Endometrium (tissue), 2 donors: Measurements from ENCODE around the gene CTNNBIP1.
"Not testable (repeated sequence)": the region's sequence is repeated elsewhere in the genome, so short reads cannot be mapped to it uniquely, and the experiment has no call there.

Experiments
- FAIRE-seq: peaks from 2 replicates; lab custom pipeline; 2012; peaks lifted over from hg19 to GRCh38; lab: Jason Lieb, UNC
- donor health status: control.
- donor health status: control.

CTNNBIP1 gene

DNA sequence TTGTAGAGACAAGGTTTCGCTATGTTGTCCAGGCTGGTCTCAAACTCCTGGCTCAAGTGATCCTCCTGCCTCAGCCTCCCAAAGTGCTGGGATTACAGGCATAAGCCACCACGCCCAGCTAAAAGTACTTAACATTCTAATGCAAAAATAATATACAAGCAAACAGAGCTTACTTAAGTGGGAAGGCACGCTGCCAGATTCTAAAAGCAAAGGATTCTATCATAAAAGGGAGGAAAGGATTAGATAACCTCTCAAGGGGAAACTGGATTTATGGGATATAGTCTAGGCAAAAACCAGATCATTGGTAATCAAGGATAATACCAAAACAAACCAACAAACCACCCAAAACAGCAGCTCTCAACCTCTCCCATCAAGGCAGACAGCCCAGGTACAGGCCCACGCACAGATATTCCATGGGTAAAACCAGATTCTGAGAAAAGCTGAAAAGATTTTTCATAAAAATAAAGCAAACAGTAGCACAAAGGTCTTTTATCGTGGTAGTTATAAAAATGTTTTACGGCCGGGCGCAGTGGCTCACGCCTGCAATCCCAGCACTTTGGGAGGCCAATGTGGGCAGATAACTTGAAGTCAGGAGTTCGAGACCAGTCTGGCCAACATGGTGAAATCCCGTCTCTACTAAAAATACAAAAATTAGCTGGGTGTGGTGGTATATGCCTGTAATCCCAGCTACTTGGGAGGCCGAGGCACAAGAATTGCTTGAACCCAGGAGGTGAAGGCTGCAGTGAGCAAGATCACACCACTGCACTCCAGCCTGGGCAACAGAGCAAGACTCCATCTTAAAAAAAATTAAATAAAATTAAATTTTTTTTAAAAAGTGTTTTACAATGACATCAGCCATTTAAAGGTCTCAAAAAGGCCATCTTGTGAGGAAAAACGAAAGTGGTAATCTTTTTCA lies 106.8 kb downstream of the CTNNBIP1 start:
- FAIRE-seq = not testable (repeated sequence)

DNA sequence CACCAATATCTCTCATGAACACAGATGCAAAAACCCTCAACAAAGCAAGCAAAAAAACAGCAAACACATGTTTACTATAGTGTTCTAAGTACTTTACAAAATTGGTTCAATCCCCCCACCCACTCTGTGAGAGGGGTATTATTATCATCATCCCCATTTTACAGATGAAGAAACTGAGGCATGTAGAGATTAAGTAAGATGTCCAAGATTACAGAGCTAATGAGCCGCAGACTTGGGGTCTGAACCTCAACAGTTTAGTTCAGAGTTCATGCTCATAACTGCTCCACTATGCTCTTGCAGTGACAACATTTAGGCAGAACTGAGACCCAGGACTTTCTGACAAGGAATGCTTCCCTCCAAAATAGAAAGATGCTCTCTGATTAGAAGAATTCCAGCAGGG lies 108.2 kb downstream of the CTNNBIP1 start:
- no peak for FAIRE-seq
